ENCODE data around the gene EIF4G3. TPM values are rescaled to one million over a fixed set of nuclear protein-coding genes. Genes with fewer than 3 reads are reported as not detected.
"Not testable (repeated sequence)": the region's sequence is repeated elsewhere in the genome, so short reads cannot be mapped to it uniquely, and the experiment has no call there.

Gene EIF4G3
- total RNA-seq, 4 donors from 2014 or later, result 28.3 to 55.5 (median 35.5) TPM

DNA sequence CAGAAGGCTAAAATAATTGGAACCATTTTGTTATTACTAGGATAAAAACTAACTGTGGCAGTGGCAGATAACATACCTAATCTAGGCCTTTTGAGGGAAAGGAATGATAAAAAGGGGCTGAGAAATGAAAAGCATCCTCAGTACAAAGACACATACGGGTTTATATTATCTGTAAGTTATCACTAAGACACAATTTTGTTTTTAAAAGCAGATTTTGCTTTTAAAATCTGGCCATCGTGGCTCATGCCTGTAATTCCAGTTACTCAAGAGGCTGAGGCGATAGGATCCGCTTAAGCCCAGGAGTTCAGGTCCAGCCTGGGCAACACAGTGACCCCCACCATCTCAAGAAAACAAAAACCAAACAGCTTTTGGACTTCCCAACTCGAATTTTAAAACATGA, 364.8 kb downstream of the EIF4G3 start:
- H3K4me3 ChIP-seq, result no peak overlapping the region
- intact Hi-C loops (cut with DNase I), result no loop called here
- 94 to 95% methylated on average over 5 of the region's 5 CpGs for WGBS, 2 donors
- H3K4me1 ChIP-seq, result no peaks in the 10 kb centered on the region
- no peaks in the 10 kb centered on the region for H3K9me3 ChIP-seq
- no peak for DNase-seq
- H3K27ac ChIP-seq, result no peak overlapping the region
- TF ChIP-seq, protein P1, sequence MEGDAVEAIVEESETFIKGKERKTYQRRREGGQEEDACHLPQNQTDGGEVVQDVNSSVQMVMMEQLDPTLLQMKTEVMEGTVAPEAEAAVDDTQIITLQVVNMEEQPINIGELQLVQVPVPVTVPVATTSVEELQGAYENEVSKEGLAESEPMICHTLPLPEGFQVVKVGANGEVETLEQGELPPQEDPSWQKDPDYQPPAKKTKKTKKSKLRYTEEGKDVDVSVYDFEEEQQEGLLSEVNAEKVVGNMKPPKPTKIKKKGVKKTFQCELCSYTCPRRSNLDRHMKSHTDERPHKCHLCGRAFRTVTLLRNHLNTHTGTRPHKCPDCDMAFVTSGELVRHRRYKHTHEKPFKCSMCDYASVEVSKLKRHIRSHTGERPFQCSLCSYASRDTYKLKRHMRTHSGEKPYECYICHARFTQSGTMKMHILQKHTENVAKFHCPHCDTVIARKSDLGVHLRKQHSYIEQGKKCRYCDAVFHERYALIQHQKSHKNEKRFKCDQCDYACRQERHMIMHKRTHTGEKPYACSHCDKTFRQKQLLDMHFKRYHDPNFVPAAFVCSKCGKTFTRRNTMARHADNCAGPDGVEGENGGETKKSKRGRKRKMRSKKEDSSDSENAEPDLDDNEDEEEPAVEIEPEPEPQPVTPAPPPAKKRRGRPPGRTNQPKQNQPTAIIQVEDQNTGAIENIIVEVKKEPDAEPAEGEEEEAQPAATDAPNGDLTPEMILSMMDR (IDR thresholded peaks at IDR 0.05), result no peak
- H3K27me3 ChIP-seq, result no peaks in the 10 kb centered on the region
- H3K36me3 ChIP-seq, result peaks cover 0 to 47% (median 0%) of the 10 kb centered on the region in 3 donors

- TF ChIP-seq, protein P1 (IDR thresholded peaks at IDR 0.05), result no peak
- TF ChIP-seq POLR2A (IDR thresholded peaks at IDR 0.05), result no peak
- Histone ChIP-seq H3K9me3 (no peaks in the 10 kb centered on the region), H3K27ac (no peak overlapping the region), H3K36me3 (no peaks in the 10 kb centered on the region), H3K27me3 (no peaks in the 10 kb centered on the region), H3K4me3 (no peak overlapping the region), H3K4me1 (peaks cover 0 to 3% (median 0%) of the 10 kb centered on the region in 3 donors)
- no peak for DNase-seq
- WGBS, 2 donors, result 95 to 98% methylated on average over 4 of the region's 4 CpGs
- intact Hi-C loops (cut with DNase I), result no loop called here
Measured at GRCh38 chr1:20793236-20793635, 383.5 kb downstream of the EIF4G3 start.

- intact Hi-C loops (cut with DNase I), result no loop called here
- 79 to 90% methylated on average over 2 of the region's 2 CpGs for WGBS, 2 donors
- peaks cover 0 to 9% (median 0%) of the 10 kb centered on the region in 3 donors for H3K4me1 ChIP-seq
- no peak overlapping the region for H3K27ac ChIP-seq
- H3K9me3 ChIP-seq, result no peaks in the 10 kb centered on the region
- TF ChIP-seq, protein P1 (IDR thresholded peaks at IDR 0.05), result no peak
- no peak for TF ChIP-seq POLR2A (IDR thresholded peaks at IDR 0.05)
- no peaks in the 10 kb centered on the region for H3K36me3 ChIP-seq
- no peak overlapping the region for H3K4me3 ChIP-seq
- H3K27me3 ChIP-seq, result no peaks in the 10 kb centered on the region
- no peak for DNase-seq
Measured at GRCh38 chr1:20792196-20792595, 384.5 kb downstream of the EIF4G3 start.

DNA sequence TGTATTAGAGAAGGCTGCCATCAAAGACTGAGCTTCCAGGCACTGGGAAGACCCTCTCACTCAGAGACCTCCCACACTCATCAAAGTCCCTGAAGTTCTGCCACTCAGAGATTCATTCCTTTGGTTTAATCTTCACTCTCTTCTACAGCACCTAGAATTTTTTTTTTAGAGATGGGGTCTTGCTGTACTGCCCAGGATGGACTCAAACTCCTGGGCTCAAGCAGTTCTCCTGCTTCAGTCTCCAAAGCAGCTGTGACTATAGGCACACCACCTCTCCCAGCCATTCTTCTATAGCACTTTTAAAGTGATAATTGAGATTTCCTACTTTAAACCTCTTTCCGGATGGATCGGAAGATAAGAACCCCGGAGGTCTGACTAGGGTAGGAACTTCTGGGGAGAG, 385.9 kb downstream of the EIF4G3 start:
- H3K4me3 ChIP-seq, result no peak overlapping the region
- TF ChIP-seq POLR2A (IDR thresholded peaks at IDR 0.05), result no peak
- TF ChIP-seq, protein P1 (IDR thresholded peaks at IDR 0.05), result no peak
- no peak overlapping the region for H3K27ac ChIP-seq
- no peaks in the 10 kb centered on the region for H3K9me3 ChIP-seq
- H3K27me3 ChIP-seq, result no peaks in the 10 kb centered on the region
- no peak for DNase-seq
- WGBS, 2 donors, result 88% methylated on average over 3 of the region's 3 CpGs
- H3K4me1 ChIP-seq, result peaks cover 0 to 9% (median 0%) of the 10 kb centered on the region in 3 donors
- no peaks in the 10 kb centered on the region for H3K36me3 ChIP-seq
- intact Hi-C loops (cut with DNase I), result no loop called here

GRCh38 chr1:20789598-20789997, 387.1 kb downstream of the EIF4G3 start:
- H3K36me3 ChIP-seq; H3K27me3 ChIP-seq; intact Hi-C loops (cut with DNase I); H3K27ac ChIP-seq; DNase-seq; H3K4me3 ChIP-seq; H3K9me3 ChIP-seq: not testable (repeated sequence)
- WGBS, 2 donors, result 87 to 90% methylated on average over 6 to 9 of the region's 9 CpGs
- H3K4me1 ChIP-seq, result peaks cover 3 to 21% (median 8%) of the 10 kb centered on the region in 3 donors

Measured in esophagus squamous epithelium (tissue), 5 donors.